CD14-positive monocyte (primary cell): ENCODE results near the gene RHOXF2. TPM values are rescaled to one million over a fixed set of nuclear protein-coding genes. Genes with fewer than 3 reads are reported as not detected.

Experiments
- DNase-seq, 3 donors: peaks; one replicate each; pipeline ENCODE4 v3.0.0-alpha.2; 2011 to 2022
- H2AFZ ChIP-seq: 2 replicates; pipeline ENCODE4 v1.6.0; 2012; ENCODE audit warnings: mild to moderate bottlenecking, low read depth, low read length, inconsistent platforms; ENCODE audit not compliant: insufficient read depth, poor library complexity, severe bottlenecking
- H3K27ac ChIP-seq, 2 donors: 1 replicate in 1 of 2; 2 replicates in 1 of 2; pipeline ENCODE4 v1.5.1; 2012 to 2013; ENCODE audit warnings: low read length in 2 of 2, control low read depth in 1 of 2, inconsistent platforms in 1 of 2, low read depth in 1 of 2, mild to moderate bottlenecking in 1 of 2
- H3K27me3 ChIP-seq, 2 donors: one replicate each; pipeline versions ENCODE4 v1.6.0 to v1.6.1; 2011 to 2013; ENCODE audit warnings: low read length in 2 of 2; ENCODE audit not compliant: control insufficient read depth in 2 of 2, insufficient read depth in 2 of 2
- H3K36me3 ChIP-seq, 2 donors: replicated peaks in 1 of 2; 1 replicate in 1 of 2; 2 replicates in 1 of 2; pipeline versions ENCODE4 v1.5.1 to v1.6.1; 2012 to 2013; ENCODE audit warnings: low read length in 2 of 2, control low read depth in 1 of 2, inconsistent platforms in 1 of 2, mild to moderate bottlenecking in 1 of 2; ENCODE audit not compliant: insufficient read depth in 2 of 2, control insufficient read depth in 1 of 2
- H3K4me1 ChIP-seq, 2 donors: 1 replicate in 1 of 2; 2 replicates in 1 of 2; pipeline versions ENCODE4 v1.5.1 to v1.6.1; 2012 to 2013; ENCODE audit warnings: low read length in 2 of 2, control low read depth in 1 of 2, inconsistent platforms in 1 of 2, mild to moderate bottlenecking in 1 of 2, moderate library complexity in 1 of 2; ENCODE audit not compliant: insufficient read depth in 2 of 2, control insufficient read depth in 1 of 2
- H3K4me2 ChIP-seq: replicated peaks from 2 replicates; pipeline ENCODE3; 2012; ENCODE audit warnings: low read length, moderate library complexity, mild to moderate bottlenecking; ENCODE audit not compliant: poor library complexity, severe bottlenecking; ENCODE audit errors: extremely low read depth
- H3K4me3 ChIP-seq, 3 experiments: fragments of 200-600 bp in 1 of 3; sonication (generic) in 1 of 3; replicated peaks in 1 of 3; 1 replicate in 2 of 3; 2 replicates in 1 of 3; pipeline ENCODE4 v1.5.1; 2011 to 2013; ENCODE audit warnings: low read length in 3 of 3, mild to moderate bottlenecking in 3 of 3, control low read depth in 2 of 3, low read depth in 2 of 3, inconsistent platforms in 1 of 3, moderate library complexity in 1 of 3
- H3K79me2 ChIP-seq: 2 replicates; pipeline ENCODE4 v1.6.0; 2012; ENCODE audit warnings: mild to moderate bottlenecking, control low read depth, inconsistent platforms, low read length, moderate library complexity; ENCODE audit not compliant: insufficient read depth
- H3K9ac ChIP-seq: 2 replicates; pipeline ENCODE4 v1.6.0; 2017; ENCODE audit warnings: low read length, mild to moderate bottlenecking; ENCODE audit not compliant: insufficient read depth, poor library complexity, severe bottlenecking
- H3K9me3 ChIP-seq, 2 donors: replicated peaks in 1 of 2; 1 replicate in 1 of 2; 2 replicates in 1 of 2; pipeline versions ENCODE4 v1.5.1 to v1.6.1; 2012 to 2013; ENCODE audit warnings: low read length in 2 of 2, control low read depth in 1 of 2; ENCODE audit not compliant: control insufficient read depth in 1 of 2, insufficient read depth in 1 of 2
- H4K20me1 ChIP-seq: 2 replicates; pipeline ENCODE4 v1.6.0; 2012; ENCODE audit warnings: mild to moderate bottlenecking, low read length, control low read depth, moderate library complexity; ENCODE audit not compliant: insufficient read depth
- H3K27ac Mint-ChIP-seq, 7 donors: one replicate each; pipeline ENCODE4 v1.8.0; 2020; ENCODE audit warnings: mild to moderate bottlenecking in 7 of 7, mixed read lengths in 7 of 7, moderate library complexity in 6 of 7, inconsistent platforms in 2 of 7
- H3K27me3 Mint-ChIP-seq, 3 donors: one replicate each; pipeline ENCODE4 v1.8.0; 2021 to 2022; ENCODE audit warnings: low read depth in 3 of 3, mild to moderate bottlenecking in 3 of 3, mixed read lengths in 3 of 3, moderate library complexity in 3 of 3, inconsistent platforms in 1 of 3
- H3K36me3 Mint-ChIP-seq, 2 donors: one replicate each; pipeline ENCODE4 v1.8.0; 2020; ENCODE audit warnings: mixed read lengths in 2 of 2, inconsistent platforms in 1 of 2, mild to moderate bottlenecking in 1 of 2
- H3K4me1 Mint-ChIP-seq: one replicate; pipeline ENCODE4 v1.8.0; 2020; ENCODE audit warnings: mild to moderate bottlenecking, mixed read lengths
- H3K4me3 Mint-ChIP-seq, 2 donors: one replicate each; pipeline ENCODE4 v1.8.0; 2020; ENCODE audit warnings: mild to moderate bottlenecking in 2 of 2, mixed read lengths in 2 of 2, moderate library complexity in 1 of 2
- H3K9me3 Mint-ChIP-seq, 7 donors: one replicate each; pipeline ENCODE4 v1.8.0; 2020 to 2022; ENCODE audit warnings: mixed read lengths in 7 of 7, mild to moderate bottlenecking in 6 of 7, moderate library complexity in 6 of 7, inconsistent platforms in 2 of 7
- CTCF ChIP-seq: fragments of 200-600 bp; IDR thresholded peaks from one replicate; pipeline ENCODE4 v1.8.0; 2022; ENCODE audit warnings: antibody characterized with exemption, mild to moderate bottlenecking
- WGBS: methylation state at CpG from one replicate; pipeline ENCODE4 v1.1.5; 2013; ENCODE audit warnings: missing lambda C conversion rate; ENCODE audit not compliant: insufficient coverage; 5-methylcytosine and 5-hydroxymethylcytosine counted together
- intact Hi-C, 2 donors: fragments of 100-400 bp; cut with micrococcal nuclease; formaldehyde crosslinking; loops; one replicate each; pipeline versions ENCODE4 v1.15.0 to v1.15.1; 2023
- polyA plus RNA-seq, 3 donors: library from polyadenylated mRNA; depleted of rRNA in 1 of 3; unstranded in 2 of 3; stranded (reverse) in 1 of 3; fragments of 300-500 nt in 2 of 3; fragments of >200 nt in 1 of 3; fragmentation: Illumina TruSeq in 2 of 3; gene quantifications; 1 replicate in 2 of 3; 2 replicates in 1 of 3; pipeline ENCODE4 v1.2.3, GENCODE V29; 2012 to 2021

The RHOXF2 gene
- polyA plus RNA-seq, 3 donors, result not detected

- 100% methylated on average over 4 of the region's 11 CpGs for WGBS
- no peak overlapping the region for H3K27ac Mint-ChIP-seq
- DNase-seq, result no peak
- no peak overlapping the region for H3K4me3 Mint-ChIP-seq
- Histone ChIP-seq H3K9me3 (no peaks in the 10 kb centered on the region), H3K27ac (no peak overlapping the region), H3K79me2 (no peaks in the 10 kb centered on the region), H3K9ac (no peak overlapping the region), H3K4me2 (no peak overlapping the region), H2AFZ (no peak overlapping the region), H3K27me3 (no peaks in the 10 kb centered on the region), H3K4me3 (no peak overlapping the region), H4K20me1 (no peaks in the 10 kb centered on the region), H3K4me1 (peaks cover 4% of the 10 kb centered on the region in 2 donors), H3K36me3 (no peaks in the 10 kb centered on the region)
- no peaks in the 10 kb centered on the region for H3K9me3 Mint-ChIP-seq
- peaks cover 0 to 3% of the 10 kb centered on the region in 2 donors for H3K36me3 Mint-ChIP-seq
- H3K4me1 Mint-ChIP-seq, result peaks cover 11% of the 10 kb centered on the region
- peaks cover 0 to 3% (median 0%) of the 10 kb centered on the region in 3 donors for H3K27me3 Mint-ChIP-seq
- TF ChIP-seq CTCF, result no peak
- intact Hi-C loops, result no loop called here
Measured at GRCh38 chrX:120200851-120201250, 42.4 kb downstream of the RHOXF2 start.

- DNase-seq, result no peak
- WGBS, result 96% methylated on average over 4 of the region's 12 CpGs
- no peaks in the 10 kb centered on the region for H3K9me3 Mint-ChIP-seq
- no peaks in the 10 kb centered on the region for H3K4me1 ChIP-seq
- peaks cover 5% of the 10 kb centered on the region for H3K4me1 Mint-ChIP-seq
- H3K27ac Mint-ChIP-seq, result peak overlapping the region in 1 of 7 donors; percentile 5
- no peaks in the 10 kb centered on the region for H3K27me3 ChIP-seq
- no peak overlapping the region for H3K27ac ChIP-seq
- H3K4me2 ChIP-seq, result no peak overlapping the region
- intact Hi-C loops, result no loop called here
- peaks cover 0 to 2% (median 0%) of the 10 kb centered on the region in 3 donors for H3K27me3 Mint-ChIP-seq
- H3K4me3 Mint-ChIP-seq, result no peak overlapping the region
- H3K9ac ChIP-seq, result no peak overlapping the region
- TF ChIP-seq CTCF, result no peak
- H3K36me3 Mint-ChIP-seq, result peaks cover 2 to 5% of the 10 kb centered on the region in 2 donors
- H4K20me1 ChIP-seq, result no peaks in the 10 kb centered on the region
- no peaks in the 10 kb centered on the region for H3K79me2 ChIP-seq
- no peak overlapping the region for H3K4me3 ChIP-seq
- no peaks in the 10 kb centered on the region for H3K36me3 ChIP-seq
- H3K9me3 ChIP-seq, result no peaks in the 10 kb centered on the region
- no peak overlapping the region for H2AFZ ChIP-seq
Measured at GRCh38 chrX:120205816-120206753, 47.7 kb downstream of the RHOXF2 start.
